Measurements from ENCODE around the gene CAPS. TPM values are rescaled to one million over a fixed set of nuclear protein-coding genes. Genes with fewer than 3 reads are reported as not detected.
"Not testable (repeated sequence)": the region's sequence is repeated elsewhere in the genome, so short reads cannot be mapped to it uniquely, and the experiment has no call there.

Gene CAPS
- polyA plus RNA-seq (ENCODE audit: insufficient read length), result 21.8 TPM
- long read RNA-seq, donor 1, transcript CAPS-203 (5 exons, 3,750 nt), result major isoform, 13 of 15 reads
- long read RNA-seq, donor 1, partial matches to known transcripts, result 0 of 15 reads
- long read RNA-seq, donor 1, other reads (novel, unspliced or antisense), result 0 of 15 reads
- long read RNA-seq, donor 2, transcript CAPS-203 (5 exons, 3,750 nt), result major isoform, 21 of 30 reads
- long read RNA-seq, donor 2, partial matches to known transcripts, result 9 of 30 reads
- long read RNA-seq, donor 2, other reads (novel, unspliced or antisense), result 0 of 30 reads
- long read RNA-seq, donor 3, transcript CAPS-203 (5 exons, 3,750 nt), result major isoform, 11 of 12 reads
- long read RNA-seq, donor 3, partial matches to known transcripts, result 0 of 12 reads
- long read RNA-seq, donor 3, other reads (novel, unspliced or antisense), result 0 of 12 reads
- long read RNA-seq, donor 4, partial matches to known transcripts, result 6 of 6 reads
- long read RNA-seq, donor 4, other reads (novel, unspliced or antisense), result 0 of 6 reads
- long read RNA-seq, donor 5, transcript CAPS-203 (5 exons, 3,750 nt), result major isoform, 34 of 43 reads
- long read RNA-seq, donor 5, partial matches to known transcripts, result 6 of 43 reads
- long read RNA-seq, donor 5, other reads (novel, unspliced or antisense), result 0 of 43 reads
- long read RNA-seq, donor 6, transcript CAPS-203 (5 exons, 3,750 nt), result major isoform, 6 of 7 reads
- long read RNA-seq, donor 6, partial matches to known transcripts, result 0 of 7 reads
- long read RNA-seq, donor 6, other reads (novel, unspliced or antisense), result 0 of 7 reads
- long read RNA-seq, donor 7, transcript CAPS-203 (5 exons, 3,750 nt), result major isoform, 37 of 74 reads
- long read RNA-seq, donor 7, partial matches to known transcripts, result 30 of 74 reads
- long read RNA-seq, donor 7, other reads (novel, unspliced or antisense), result 6 of 74 reads
- long read RNA-seq, donor 8, transcript CAPS-203 (5 exons, 3,750 nt), result major isoform, 7 of 9 reads
- long read RNA-seq, donor 8, partial matches to known transcripts, result 0 of 9 reads
- long read RNA-seq, donor 8, other reads (novel, unspliced or antisense), result 0 of 9 reads

DNA sequence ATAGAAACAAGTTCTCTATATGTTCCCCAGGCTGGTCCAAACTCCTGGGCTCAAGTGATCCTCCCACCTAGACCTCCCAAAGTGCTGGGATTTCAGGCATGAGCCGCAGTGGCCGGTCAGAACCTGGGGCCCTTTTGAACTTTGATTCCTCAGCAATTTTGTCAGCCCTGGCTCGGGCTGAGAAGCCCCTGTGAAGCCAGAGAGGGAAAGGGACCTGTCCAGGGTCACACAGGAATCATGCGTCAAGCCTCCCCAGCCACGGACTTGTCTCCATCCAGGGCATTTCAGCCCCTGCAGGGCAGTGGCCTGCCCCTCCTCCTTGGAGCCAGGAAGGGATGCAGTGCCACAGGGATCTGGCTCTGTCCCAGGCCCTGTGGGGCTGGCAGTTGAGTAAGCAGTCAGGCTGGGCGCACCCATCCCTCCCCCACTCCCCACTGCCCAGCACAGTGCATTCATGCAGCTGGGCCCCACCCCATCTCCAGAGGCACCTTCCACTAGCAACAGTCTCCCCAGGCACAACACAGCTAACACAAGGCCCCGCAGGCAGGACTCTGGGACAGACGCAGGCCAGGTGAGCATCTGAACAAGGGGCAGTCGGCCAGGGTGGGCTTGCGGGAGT lies at the start of gene CAPS:
Gene CAPS, plus strand, starts transcription at position 516 of the 619 bp plus-strand sequence. CDS start 153 bp downstream, outside the sequence.
- no peak for DNase-seq

GRCh38 chr19:5864725-5865486 lies 49.1 kb upstream of the CAPS start:
- DNase-seq, result no peak

DNA sequence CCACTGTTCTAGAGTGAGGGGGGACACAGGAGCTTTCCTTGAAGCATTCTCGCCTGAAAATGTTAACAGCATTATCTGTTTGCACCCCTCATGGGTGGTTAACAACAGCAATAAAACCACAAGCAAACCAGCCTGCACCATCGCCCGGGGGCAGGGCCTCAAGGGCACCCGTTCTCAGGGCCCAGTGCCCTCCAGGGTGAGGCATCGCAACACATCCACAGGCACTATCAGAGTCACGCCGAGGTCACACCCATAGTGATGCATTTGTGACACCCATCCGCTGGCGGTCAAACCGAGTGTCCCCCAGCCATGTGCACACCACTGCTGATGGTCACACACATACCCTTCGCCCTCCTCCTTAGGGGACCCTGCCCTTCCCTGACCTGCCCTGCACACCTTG lies 48.3 kb upstream of the CAPS start:
- DNase-seq, result no peak

GRCh38 chr19:5867201-5868136 lies 46.6 kb upstream of the CAPS start:
- no peak for DNase-seq

DNA sequence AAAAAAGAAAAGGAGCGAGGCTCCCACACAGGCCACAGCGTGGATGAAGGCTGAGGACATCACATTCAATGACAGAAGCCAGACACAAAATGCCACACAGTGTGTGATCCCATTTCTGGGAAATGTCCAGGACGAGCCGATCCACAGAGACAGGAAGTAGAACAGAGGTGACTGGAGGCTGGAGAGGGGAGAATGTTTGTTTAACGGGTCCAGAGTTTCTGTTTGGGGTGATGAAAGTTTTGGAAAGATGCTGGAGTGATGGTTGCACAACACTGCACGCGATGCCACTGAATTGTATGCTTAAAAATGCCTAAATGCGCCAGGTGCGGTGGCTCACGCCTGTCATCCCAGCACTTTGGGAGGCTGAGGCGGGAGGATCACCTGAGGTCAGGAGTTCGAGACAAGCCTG lies 43.1 kb upstream of the CAPS start:
- DNase-seq, result no peak

- DNase-seq, result no peak
Observed at GRCh38 chr19:5873617-5874199, 40.3 kb upstream of the CAPS start.

DNA sequence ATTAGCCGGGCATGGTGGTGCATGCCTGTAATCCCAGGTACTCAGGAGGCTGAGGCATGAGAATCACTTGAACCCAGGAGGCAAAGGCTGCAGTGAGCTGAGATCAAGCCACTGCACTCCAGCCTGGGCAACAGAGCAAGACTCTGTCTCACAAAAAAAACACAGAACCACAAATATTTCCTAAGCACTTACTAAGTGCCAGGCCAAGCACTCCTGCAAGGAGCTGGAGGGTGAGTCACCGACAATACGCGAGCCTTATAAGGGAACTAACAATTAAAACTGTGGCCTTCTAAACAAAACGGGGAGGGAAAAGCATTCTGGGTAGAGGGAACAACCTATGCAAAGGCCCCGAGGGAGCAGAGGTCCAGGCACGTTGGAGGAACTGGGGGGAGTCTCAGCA lies 39.6 kb upstream of the CAPS start:
- not testable (repeated sequence) for DNase-seq

- no peak for DNase-seq
Observed at GRCh38 chr19:5877427-5877826, 36.6 kb upstream of the CAPS start.

- DNase-seq, result no peak
Observed at GRCh38 chr19:5877882-5878281, 36.2 kb upstream of the CAPS start.

GRCh38 chr19:5880196-5880595 lies 33.9 kb upstream of the CAPS start:
- DNase-seq, result no peak

GRCh38 chr19:5880604-5881078 lies 33.4 kb upstream of the CAPS start:
- no peak for DNase-seq

DNA sequence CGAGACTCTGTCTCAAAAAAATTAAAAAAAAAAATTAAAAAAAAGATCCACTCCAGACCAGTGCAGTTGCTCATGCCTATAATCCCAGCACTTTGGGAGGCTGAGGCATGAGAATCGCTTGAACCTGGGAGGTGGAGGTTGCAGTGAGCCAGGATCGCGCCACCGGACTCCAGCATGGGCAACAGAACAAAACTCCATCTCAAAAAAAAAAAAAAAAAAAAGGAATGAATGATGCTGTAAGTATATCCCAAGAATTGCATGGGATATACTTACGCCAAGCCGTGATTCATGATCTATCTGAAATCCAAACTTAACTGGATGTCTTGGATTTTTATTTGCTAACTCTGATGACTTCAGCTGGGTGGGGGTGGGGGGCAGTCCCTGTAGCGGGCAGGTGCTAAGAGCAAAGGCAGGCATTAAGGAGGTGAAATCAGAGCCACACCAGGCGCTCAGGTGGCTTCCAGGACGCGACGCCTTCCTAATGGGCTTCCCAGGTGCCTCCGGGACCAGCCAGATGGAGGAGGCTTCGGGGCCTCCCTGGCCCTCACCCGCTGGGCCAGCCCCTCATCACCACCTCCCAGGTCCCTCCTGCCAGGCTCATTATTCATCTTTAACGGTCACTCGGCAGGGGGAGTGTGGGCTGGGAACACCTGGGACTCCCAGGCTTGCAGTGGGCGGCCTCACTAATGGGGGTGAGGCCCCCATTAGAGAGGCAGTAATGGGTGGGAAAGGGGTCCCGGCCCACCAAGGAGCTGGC lies 32.3 kb upstream of the CAPS start:
- DNase-seq, result no peak

- no peak for DNase-seq
Observed at GRCh38 chr19:5882421-5882968, 31.6 kb upstream of the CAPS start.

GRCh38 chr19:5883157-5883873 lies 30.7 kb upstream of the CAPS start:
- not testable (repeated sequence) for DNase-seq

DNA sequence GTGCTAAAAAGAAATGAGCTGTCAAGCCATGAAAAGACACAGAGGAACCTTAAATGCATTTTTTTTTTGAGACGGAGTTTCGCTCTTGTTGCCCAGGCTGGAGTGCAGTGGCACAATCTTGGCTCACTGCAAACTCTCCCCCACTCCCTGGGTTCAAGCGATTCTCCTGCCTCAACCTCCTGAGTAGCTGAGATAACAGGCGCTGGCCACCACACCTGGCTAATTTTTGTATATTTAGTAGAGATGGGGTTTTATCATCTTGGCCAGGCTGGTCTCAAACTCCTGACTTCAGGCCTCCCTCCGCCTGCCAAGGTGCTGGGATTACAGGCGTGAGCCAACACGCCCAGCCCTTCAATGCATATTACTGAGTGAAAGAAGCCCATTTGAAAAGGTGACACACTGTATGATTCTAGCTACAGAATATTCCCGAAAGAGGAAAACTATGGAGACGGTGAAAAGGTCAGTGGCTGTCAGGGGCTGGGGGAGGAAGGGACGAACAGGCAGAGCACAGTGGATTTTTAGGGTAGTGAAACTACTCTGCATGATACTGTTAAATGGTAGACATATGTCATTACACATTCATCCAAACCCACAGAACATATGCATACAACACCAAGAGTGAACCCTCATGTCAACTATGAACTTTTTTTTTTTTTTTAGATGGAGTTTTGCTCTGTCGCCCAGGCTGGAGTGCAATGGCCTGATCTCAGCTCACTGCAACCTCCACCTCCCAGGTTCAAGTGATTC lies 29.8 kb upstream of the CAPS start:
- DNase-seq, result not testable (repeated sequence)

GRCh38 chr19:5889288-5889971 lies 24.6 kb upstream of the CAPS start:
- DNase-seq, result no peak

DNA sequence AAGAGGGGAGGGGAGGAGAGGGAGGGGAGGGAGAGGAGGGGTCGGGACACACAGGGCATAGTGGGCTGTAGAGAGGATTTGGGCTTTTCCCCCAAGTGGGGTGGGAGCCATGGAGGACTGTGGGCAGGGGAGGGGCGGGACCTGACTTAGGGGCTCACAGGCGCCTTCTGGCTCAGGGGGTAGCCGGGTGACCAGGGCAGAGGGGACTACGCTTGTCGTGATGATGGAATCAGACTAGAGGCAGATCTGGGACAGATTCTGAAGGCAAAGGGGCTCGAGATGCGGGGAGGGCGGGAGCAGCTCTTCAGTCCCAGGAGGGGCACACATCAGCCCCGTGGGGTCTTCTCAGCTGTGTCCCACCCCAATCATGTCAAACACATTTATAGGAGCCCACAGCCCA lies 24.0 kb upstream of the CAPS start:
- DNase-seq, result no peak

Data from left kidney (tissue), 8 donors.